Activated CD8-positive, alpha-beta T cell treated with anti-CD3 and anti-CD28 coated beads, Interleukin-2, amount 10 ng/mL, durations not matched to agents 7 days and 5 days (primary cell): ENCODE measurements around the gene KLHL13. TPM values are rescaled to one million over a fixed set of nuclear protein-coding genes. Genes with fewer than 3 reads are reported as not detected.
"Not testable (repeated sequence)": the region's sequence is repeated elsewhere in the genome, so short reads cannot be mapped to it uniquely, and the experiment has no call there.

ENCODE experiments used
- ATAC-seq: fragments of 150-1000 bp; cut with Tn5 transposase; one replicate; pipeline ENCODE4 v1.10.0; 2021; ENCODE audit warnings: moderate library complexity
- CTCF ChIA-PET: fragments of 350-600 bp; sonication (Branson Sonifier 250); formaldehyde crosslinking; loops from one replicate; lab custom pipeline; 2021; ENCODE audit warnings: antibody characterized with exemption; lab: Charles Lee
- POLR2A ChIA-PET: fragments of 350-600 bp; sonication (Branson Sonifier 250); formaldehyde crosslinking; loops from one replicate; lab custom pipeline; 2021; ENCODE audit warnings: antibody characterized with exemption; lab: Charles Lee
- DNase-seq: peaks from one replicate; pipeline ENCODE4 v3.0.0-alpha.2; 2020
- H3K27ac Mint-ChIP-seq: one replicate; pipeline ENCODE4 v1.8.0; 2021; ENCODE audit warnings: mild to moderate bottlenecking, mixed read lengths
- H3K27me3 Mint-ChIP-seq: one replicate; pipeline ENCODE4 v1.8.0; 2021; ENCODE audit warnings: low read depth, mixed read lengths
- H3K36me3 Mint-ChIP-seq: one replicate; pipeline ENCODE4 v1.8.0; 2021; ENCODE audit warnings: low read depth, mixed read lengths
- H3K4me1 Mint-ChIP-seq: one replicate; pipeline ENCODE4 v1.8.0; 2021; ENCODE audit warnings: low read depth, mixed read lengths
- H3K4me3 Mint-ChIP-seq: one replicate; pipeline ENCODE4 v1.8.0; 2021; ENCODE audit warnings: mild to moderate bottlenecking, mixed read lengths
- H3K9me3 Mint-ChIP-seq: one replicate; pipeline ENCODE4 v1.8.0; 2022; ENCODE audit warnings: mixed read lengths; ENCODE audit not compliant: insufficient read depth
- total RNA-seq, 2 experiments: library from RNA; stranded (reverse); gene quantifications; one replicate each; pipeline ENCODE4 v1.2.3, GENCODE V29; 2021

KLHL13 gene
- total RNA-seq, 2 experiments from 2014 or later: 0.08 TPM; not detected in 1

DNA sequence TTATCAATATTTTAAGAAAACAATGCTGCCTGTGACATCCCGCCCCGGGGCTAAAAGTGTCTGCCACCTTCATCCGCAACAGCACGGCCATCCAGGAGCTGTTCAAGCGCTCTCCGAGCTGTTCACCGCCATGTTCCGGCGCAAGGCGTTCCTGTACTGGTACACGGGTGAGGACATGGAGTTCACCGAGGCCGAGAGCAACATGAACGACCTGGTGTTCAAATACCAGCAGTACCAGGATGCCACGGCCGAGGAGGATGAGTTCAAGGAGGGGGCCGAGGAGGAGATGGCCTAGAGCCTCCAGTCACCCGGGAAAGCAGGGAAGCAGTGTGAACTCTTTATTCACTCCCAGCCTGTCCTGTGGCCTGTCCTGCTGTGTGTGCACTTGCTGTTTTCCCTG, 12.1 kb upstream of the KLHL13 start:
- no peak for ATAC-seq
- Mint-ChIP-seq H3K9me3 (no peaks in the 10 kb centered on the region), H3K4me3 (no peak overlapping the region), H3K27ac (no peak overlapping the region), H3K36me3 (no peaks in the 10 kb centered on the region), H3K27me3 (no peaks in the 10 kb centered on the region), H3K4me1 (peaks cover 4% of the 10 kb centered on the region)
- CTCF ChIA-PET: no interaction called here
- POLR2A ChIA-PET: no interaction called here
- DNase-seq: no peak

DNA sequence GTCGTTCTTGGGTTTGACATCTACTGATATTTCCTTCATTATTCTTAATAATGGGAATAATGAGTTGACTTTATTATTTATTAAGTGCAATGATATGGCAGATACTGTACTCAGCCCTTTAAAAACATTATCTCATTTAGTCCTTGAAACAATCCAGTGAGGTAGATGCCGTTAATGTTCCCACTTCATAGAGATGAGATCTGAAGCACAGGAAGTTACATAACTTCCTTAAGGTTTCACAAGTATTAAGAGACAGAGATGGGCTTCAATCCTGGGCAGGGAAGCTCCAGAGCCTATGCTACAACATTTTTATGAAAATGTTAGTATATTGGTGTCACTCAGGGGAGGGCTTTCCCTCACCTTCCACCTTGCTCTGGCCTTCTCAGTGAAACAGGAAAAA, 9.7 kb upstream of the KLHL13 start:
- ChIA-PET CTCF (no interaction called here), POLR2A (no interaction called here)
- no peak overlapping the region for H3K4me3 Mint-ChIP-seq
- ATAC-seq (no peak), DNase-seq (no peak)
- no peaks in the 10 kb centered on the region for H3K27me3 Mint-ChIP-seq
- no peaks in the 10 kb centered on the region for H3K9me3 Mint-ChIP-seq
- H3K27ac Mint-ChIP-seq: no peak overlapping the region
- H3K36me3 Mint-ChIP-seq: no peaks in the 10 kb centered on the region
- peaks cover 4% of the 10 kb centered on the region for H3K4me1 Mint-ChIP-seq

DNA sequence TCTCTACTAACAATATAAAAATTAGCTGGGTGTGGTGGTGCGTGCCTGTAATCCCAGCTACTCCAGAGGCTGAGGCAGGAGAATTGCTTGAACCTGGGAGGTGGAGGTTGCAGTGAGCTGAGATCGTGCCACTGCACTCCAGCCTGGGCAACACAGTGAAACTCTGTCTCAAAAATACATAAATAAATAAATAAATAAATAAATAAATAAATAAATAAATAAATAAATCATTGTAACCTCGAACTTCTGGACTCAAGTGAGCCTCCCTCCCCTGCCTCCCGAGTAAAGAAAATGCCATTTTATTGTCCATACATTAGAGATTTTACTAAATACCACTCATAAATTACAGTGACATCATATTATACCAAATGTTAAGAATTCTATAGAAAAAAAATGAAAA, 7.6 kb upstream of the KLHL13 start:
- DNase-seq, H3K4me3 Mint-ChIP-seq, H3K4me1 Mint-ChIP-seq, H3K27me3 Mint-ChIP-seq, ATAC-seq, CTCF ChIA-PET, H3K36me3 Mint-ChIP-seq, POLR2A ChIA-PET, H3K9me3 Mint-ChIP-seq, H3K27ac Mint-ChIP-seq: not testable (repeated sequence)

DNA sequence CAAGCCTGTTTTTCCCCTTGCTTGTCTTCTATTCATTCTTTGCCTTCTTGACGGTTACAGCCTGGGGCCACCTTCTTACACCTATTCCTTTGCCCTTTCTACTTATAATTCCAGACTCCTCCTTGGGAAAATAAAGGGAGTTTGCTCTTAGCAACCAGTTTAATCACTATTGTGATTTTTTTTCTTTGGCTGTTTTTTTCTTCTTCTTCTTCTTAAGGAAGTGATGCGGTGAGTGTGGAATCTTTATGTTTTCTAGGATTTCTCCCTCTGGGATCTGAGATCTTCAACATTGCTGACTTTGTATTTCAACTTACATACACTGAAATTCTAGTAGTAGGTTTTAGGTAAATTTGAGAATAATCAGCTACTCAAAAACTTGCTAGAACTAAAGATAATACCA, 1.1 kb upstream of the KLHL13 start:
- POLR2A ChIA-PET: no interaction called here
- CTCF ChIA-PET: no interaction called here
- H3K4me3 Mint-ChIP-seq: no peak overlapping the region
- H3K36me3 Mint-ChIP-seq: no peaks in the 10 kb centered on the region
- peaks cover 4% of the 10 kb centered on the region for H3K4me1 Mint-ChIP-seq
- peaks cover 13% of the 10 kb centered on the region for H3K27me3 Mint-ChIP-seq
- ATAC-seq: no peak
- DNase-seq: no peak
- no peak overlapping the region for H3K27ac Mint-ChIP-seq
- H3K9me3 Mint-ChIP-seq: no peaks in the 10 kb centered on the region

DNA sequence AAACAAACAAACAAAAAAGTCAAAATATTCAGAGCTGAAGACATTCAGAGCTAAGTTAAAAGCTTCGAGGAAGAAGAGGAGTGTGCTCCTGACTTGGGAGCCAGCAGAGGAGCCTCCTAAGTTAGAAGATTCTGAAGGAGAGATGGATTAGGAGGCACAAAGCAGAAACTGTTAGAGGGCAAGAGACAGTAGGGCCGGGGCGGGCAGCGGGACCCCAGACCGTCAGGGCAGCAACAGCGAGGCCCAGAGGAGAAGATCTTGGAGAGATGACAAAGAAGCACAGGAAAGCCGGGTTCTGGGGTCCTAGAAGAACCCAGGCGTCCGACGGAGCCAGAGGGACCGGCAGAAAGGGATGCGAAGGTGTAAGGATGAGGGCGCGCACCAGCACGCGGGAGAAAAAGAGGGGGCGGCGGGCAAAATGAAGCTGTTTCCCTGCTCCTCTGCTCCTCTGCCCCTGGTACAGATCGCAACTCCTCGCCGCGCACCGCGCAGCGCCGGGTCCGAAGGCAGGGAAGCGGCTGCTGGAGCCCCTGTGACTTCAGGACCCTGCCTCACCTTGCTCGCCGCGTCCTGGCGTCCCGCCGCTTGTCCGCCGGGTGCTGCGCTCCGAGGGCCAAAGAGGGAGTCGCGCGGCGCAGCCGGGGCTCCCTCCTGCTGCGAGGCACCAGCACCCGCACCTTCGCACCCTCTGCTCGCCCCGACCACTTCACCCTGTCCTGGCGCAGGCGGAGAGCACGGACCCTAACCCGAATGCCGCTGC, 477 bp downstream of the KLHL13 start:
- Mint-ChIP-seq H3K9me3 (no peaks in the 10 kb centered on the region), H3K4me1 (peaks cover 4% of the 10 kb centered on the region), H3K36me3 (no peaks in the 10 kb centered on the region), H3K4me3 (peak overlapping the region; percentile 66), H3K27ac (no peak overlapping the region), H3K27me3 (peaks cover 13% of the 10 kb centered on the region)
- ChIA-PET POLR2A (no interaction called here), CTCF (no interaction called here)
- ATAC-seq (peak; percentile 74), DNase-seq (no peak)

DNA sequence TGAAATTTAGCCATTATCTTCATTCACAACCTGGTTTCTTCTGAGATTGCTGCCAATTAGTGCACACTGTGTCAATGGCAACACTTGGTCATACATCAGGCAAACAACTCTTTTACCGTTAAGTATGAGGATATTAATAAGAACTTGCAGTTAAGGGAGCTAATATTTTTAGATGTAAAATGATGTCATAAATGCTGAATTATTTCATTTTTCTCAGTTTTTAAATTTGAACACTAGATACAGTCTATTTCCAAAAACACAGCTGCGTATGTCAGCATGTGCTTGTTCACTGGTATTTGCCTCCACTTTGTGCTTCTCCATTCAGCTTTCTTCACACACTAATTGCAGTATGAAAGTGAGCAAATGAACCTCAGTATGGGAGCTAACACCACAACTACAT, 1.6 kb downstream of the KLHL13 start:
- H3K36me3 Mint-ChIP-seq: no peaks in the 10 kb centered on the region
- no peaks in the 10 kb centered on the region for H3K9me3 Mint-ChIP-seq
- POLR2A ChIA-PET: no interaction called here
- peaks cover 4% of the 10 kb centered on the region for H3K4me1 Mint-ChIP-seq
- no peak overlapping the region for H3K27ac Mint-ChIP-seq
- H3K4me3 Mint-ChIP-seq: no peak overlapping the region
- ATAC-seq: no peak
- DNase-seq: no peak
- CTCF ChIA-PET: no interaction called here
- H3K27me3 Mint-ChIP-seq: peaks cover 13% of the 10 kb centered on the region

DNA sequence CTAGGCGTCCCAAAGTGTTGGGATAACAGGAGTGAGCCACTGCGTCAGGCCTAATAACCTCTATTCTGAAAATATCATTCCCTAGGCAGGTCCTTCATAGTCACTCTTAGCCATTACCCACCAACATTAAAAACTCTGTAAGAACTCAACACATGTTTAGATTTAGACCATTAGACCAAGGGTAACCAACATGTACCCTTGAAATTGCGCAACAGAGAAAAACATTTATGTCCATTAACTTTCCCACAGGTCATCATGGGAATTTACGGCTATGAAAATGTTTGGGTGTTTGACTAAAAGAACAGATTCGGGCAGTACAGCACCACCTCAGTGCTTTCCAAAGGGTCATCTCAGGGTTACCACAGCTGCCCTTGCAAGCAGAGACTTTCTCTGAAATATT, 7.5 kb downstream of the KLHL13 start:
- H3K36me3 Mint-ChIP-seq: no peaks in the 10 kb centered on the region
- ChIA-PET POLR2A (no interaction called here), CTCF (no interaction called here)
- H3K4me1 Mint-ChIP-seq: no peaks in the 10 kb centered on the region
- ATAC-seq: no peak
- no peak overlapping the region for H3K27ac Mint-ChIP-seq
- no peaks in the 10 kb centered on the region for H3K27me3 Mint-ChIP-seq
- H3K9me3 Mint-ChIP-seq: no peaks in the 10 kb centered on the region
- no peak for DNase-seq
- H3K4me3 Mint-ChIP-seq: no peak overlapping the region

DNA sequence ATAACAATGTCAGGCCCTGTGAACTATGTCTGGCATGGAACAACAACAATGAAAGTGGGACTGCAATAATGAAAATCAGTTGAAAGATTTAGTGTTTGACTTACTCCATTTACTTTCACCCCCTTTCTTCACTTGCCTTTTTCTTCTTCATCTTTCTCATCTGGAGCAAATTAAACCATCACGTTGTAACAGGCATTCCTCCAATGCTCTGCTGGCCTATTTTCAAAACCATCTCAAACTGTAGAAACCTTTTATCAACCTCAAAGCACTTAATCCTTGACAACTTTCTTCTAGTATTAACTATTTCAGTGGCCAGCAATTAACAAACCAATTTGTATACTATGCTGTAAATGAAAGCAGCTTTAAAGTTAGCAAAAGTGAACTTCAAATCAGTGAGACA, 8.3 kb downstream of the KLHL13 start:
- CTCF ChIA-PET: no interaction called here
- DNase-seq (no peak), ATAC-seq (no peak)
- Mint-ChIP-seq H3K4me1 (no peaks in the 10 kb centered on the region), H3K4me3 (no peak overlapping the region), H3K36me3 (no peaks in the 10 kb centered on the region), H3K9me3 (no peaks in the 10 kb centered on the region), H3K27ac (no peak overlapping the region), H3K27me3 (no peaks in the 10 kb centered on the region)
- POLR2A ChIA-PET: no interaction called here

DNA sequence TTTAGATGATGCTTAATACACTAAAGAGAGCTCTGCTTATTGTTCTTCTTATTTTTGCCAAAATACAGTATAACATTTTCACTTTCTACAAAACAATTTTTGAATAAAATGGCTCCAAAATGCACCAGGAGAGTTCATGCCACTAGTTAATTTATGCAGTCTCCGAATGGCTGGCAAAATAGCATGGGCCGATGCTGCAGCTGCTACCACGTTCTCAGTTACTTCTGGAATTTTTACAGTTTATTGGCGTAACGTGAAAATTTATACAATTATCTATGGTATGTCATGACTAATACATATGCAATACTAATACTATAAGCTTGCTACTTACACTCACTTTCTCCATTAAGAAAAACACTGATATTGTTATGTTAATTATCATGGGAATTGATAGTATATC, 16.5 kb downstream of the KLHL13 start:
- ChIA-PET CTCF (no interaction called here), POLR2A (no interaction called here)
- Mint-ChIP-seq H3K4me3 (no peak overlapping the region), H3K36me3 (no peaks in the 10 kb centered on the region), H3K27ac (no peak overlapping the region), H3K9me3 (no peaks in the 10 kb centered on the region), H3K4me1 (no peaks in the 10 kb centered on the region), H3K27me3 (no peaks in the 10 kb centered on the region)
- ATAC-seq (no peak), DNase-seq (no peak)

DNA sequence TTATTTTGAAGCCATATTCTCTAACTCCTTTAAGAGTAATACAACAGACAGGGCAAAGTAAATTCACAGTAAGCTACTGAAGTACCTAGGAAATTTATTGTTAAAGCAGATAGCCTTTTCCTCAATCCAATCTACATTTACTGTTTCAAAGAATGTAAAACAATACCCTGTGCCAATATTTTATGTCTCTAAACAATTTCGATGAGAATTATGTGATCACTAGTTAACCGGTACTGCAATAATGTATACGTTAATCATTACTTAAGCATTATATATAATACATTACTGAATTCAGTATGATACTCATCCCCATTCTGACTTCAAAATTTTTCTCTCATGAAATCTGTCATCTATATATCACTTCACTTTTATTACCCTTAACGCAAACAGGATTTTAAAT, 28.5 kb downstream of the KLHL13 start:
- Mint-ChIP-seq H3K9me3 (no peaks in the 10 kb centered on the region), H3K27ac (no peak overlapping the region)
- POLR2A ChIA-PET: no interaction called here

DNA sequence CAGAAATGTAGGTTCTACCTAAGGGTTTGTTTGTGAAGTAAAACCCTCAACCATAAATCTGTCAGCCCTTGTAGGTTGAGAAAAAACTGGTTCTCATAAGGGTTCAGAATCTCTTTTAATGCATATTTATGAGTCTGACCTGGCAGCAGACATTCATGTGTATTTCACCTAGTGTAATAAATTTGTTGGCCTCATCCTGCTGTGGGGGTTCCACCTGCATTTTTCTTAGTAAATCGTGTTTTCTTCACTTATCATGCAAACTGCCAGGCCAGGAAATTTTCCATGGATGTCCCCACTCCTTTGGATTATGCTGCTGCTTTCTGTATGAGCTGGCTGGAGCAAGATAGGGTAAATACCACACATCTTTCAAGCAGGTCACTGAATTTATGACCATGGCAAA, 42.4 kb downstream of the KLHL13 start:
- Mint-ChIP-seq H3K27me3 (no peaks in the 10 kb centered on the region), H3K9me3 (no peaks in the 10 kb centered on the region), H3K27ac (no peak overlapping the region), H3K36me3 (no peaks in the 10 kb centered on the region), H3K4me3 (no peak overlapping the region), H3K4me1 (no peaks in the 10 kb centered on the region)
- ATAC-seq (no peak), DNase-seq (no peak)
- POLR2A ChIA-PET: no interaction called here
- CTCF ChIA-PET: no interaction called here

More for the DNA sequence above, 28.5 kb downstream of the KLHL13 start:
- Mint-ChIP-seq H3K4me3 (no peak overlapping the region), H3K27me3 (no peaks in the 10 kb centered on the region), H3K4me1 (no peaks in the 10 kb centered on the region), H3K36me3 (no peaks in the 10 kb centered on the region)
- DNase-seq (no peak), ATAC-seq (no peak)
- CTCF ChIA-PET: no interaction called here

DNA sequence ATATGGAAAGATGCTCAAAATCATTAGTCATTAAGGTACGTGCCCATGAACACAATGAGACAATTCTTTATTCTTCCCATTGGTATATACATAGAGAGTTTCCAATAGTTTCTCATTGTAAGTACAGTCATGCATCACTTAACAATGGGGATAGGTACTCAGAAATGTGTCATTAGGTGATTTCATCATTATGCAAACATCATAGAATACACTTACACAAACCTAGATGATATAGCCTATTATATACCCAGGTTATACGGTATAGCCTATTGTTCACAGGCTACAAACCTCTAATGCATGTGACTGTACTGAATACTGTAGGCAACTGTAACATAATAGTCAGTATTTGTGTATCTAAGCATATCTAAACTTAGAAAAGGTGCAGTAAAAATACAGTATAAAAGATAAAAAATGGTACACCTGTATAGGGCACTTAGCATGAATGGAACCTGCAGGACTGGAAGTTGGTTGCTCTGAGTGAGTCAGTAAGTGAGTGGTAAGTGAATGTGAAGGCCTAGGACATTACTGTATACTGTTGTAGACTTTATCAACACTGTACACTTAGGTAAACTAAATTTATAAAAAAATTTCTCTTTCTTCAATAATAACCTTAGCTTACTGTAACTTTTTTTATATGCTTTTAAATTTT, 49.6 kb downstream of the KLHL13 start:
- Mint-ChIP-seq H3K4me3 (no peak overlapping the region), H3K27me3 (no peaks in the 10 kb centered on the region), H3K9me3 (no peaks in the 10 kb centered on the region), H3K36me3 (no peaks in the 10 kb centered on the region), H3K4me1 (peaks cover 2% of the 10 kb centered on the region), H3K27ac (no peak overlapping the region)
- ChIA-PET POLR2A (no interaction called here), CTCF (no interaction called here)
- DNase-seq (no peak), ATAC-seq (no peak)
